Lung (tissue), 12 donors: ENCODE results near the gene RFK. TPM values are rescaled to one million over a fixed set of nuclear protein-coding genes. Genes with fewer than 3 reads are reported as not detected.
A peak's percentile ranks its signal among the peaks of the same experiment; 100 is the strongest.

Experiments
- ATAC-seq: fragments of 200-7000 bp; cut with Tn5 transposase; one replicate; pipeline ENCODE4 v1.9.1; 2020; ENCODE audit warnings: moderate number of reproducible peaks; ENCODE audit not compliant: insufficient read depth, low FRiP score
- DNase-seq, 3 donors: peaks; one replicate each; pipeline ENCODE4 v3.0.0-alpha.2; 2013 to 2017
- H3K27ac ChIP-seq, 2 donors: one replicate each; pipeline ENCODE4 v1.5.1; 2013; ENCODE audit warnings: mild to moderate bottlenecking in 2 of 2, moderate library complexity in 2 of 2, control low read depth in 1 of 2, inconsistent platforms in 1 of 2, low read depth in 1 of 2, low read length in 1 of 2
- H3K27me3 ChIP-seq, 3 donors: one replicate each; pipeline ENCODE4 v1.5.1; 2013; ENCODE audit warnings: low read length in 2 of 3; ENCODE audit not compliant: control insufficient read depth in 3 of 3, insufficient read depth in 3 of 3
- H3K36me3 ChIP-seq, 4 donors: one replicate each; pipeline ENCODE4 v1.5.1; 2013; ENCODE audit warnings: low read length in 4 of 4, mild to moderate bottlenecking in 1 of 4, moderate library complexity in 1 of 4; ENCODE audit not compliant: control insufficient read depth in 4 of 4, insufficient read depth in 4 of 4
- H3K4me1 ChIP-seq, 5 donors: one replicate each; pipeline ENCODE4 v1.5.1; 2013; ENCODE audit warnings: low read length in 5 of 5, mild to moderate bottlenecking in 2 of 5, moderate library complexity in 1 of 5; ENCODE audit not compliant: control insufficient read depth in 5 of 5, insufficient read depth in 5 of 5
- H3K4me3 ChIP-seq: one replicate; pipeline ENCODE4 v1.5.1; 2013; ENCODE audit warnings: mild to moderate bottlenecking, control low read depth, moderate library complexity
- H3K9ac ChIP-seq, 2 donors: one replicate each; pipeline ENCODE4 v1.5.1; 2013; ENCODE audit warnings: low read length in 2 of 2, control low read depth in 1 of 2; ENCODE audit not compliant: insufficient read depth in 1 of 2
- H3K9me3 ChIP-seq, 4 donors: one replicate each; pipeline ENCODE4 v1.5.1; 2013; ENCODE audit warnings: low read length in 3 of 4, mild to moderate bottlenecking in 1 of 4, moderate library complexity in 1 of 4; ENCODE audit not compliant: control insufficient read depth in 4 of 4, insufficient read depth in 3 of 4
- WGBS, 2 donors: extraction: QIAGEN DNeasy Blood & Tissue Kit; methylation state at CpG; one replicate each; pipeline ENCODE4 v1.1.7; 2013; 5-methylcytosine and 5-hydroxymethylcytosine counted together
- polyA plus RNA-seq, 2 donors: library from polyadenylated mRNA; stranded (reverse); fragments of 200-250 nt; gene quantifications; one replicate each; pipeline ENCODE4 v1.2.1, GENCODE V29; 2013
- total RNA-seq, 2 donors: library from RNA; depleted of rRNA in 1 of 2; stranded (reverse); fragments of >200 nt in 1 of 2; gene quantifications; one replicate each; pipeline ENCODE4 v1.2.1, GENCODE V29; 2014 to 2021
- TF ChIP-seq, protein P1 (sequence below): IDR thresholded peaks from 2 replicates; pipeline ENCODE4 v1.5.1; 2012; ENCODE audit warnings: mild to moderate bottlenecking; ENCODE audit errors: control extremely low read depth, extremely low read depth
- donor health status: control.
- donor health status: control.
- donor health status: Bipolar disorder and iron deficiency.
- donor health status: healthy.
- donor health status: DM: yes; HTN: yes; CAD: no.

RFK gene
- total and polyA plus RNA-seq, 4 donors, result 9.3 to 17.4 (median 15.5) TPM

GRCh38 chr9:76371901-76372300, 22.3 kb downstream of the RFK start:
- no peaks in the 10 kb centered on the region for H3K36me3 ChIP-seq
- ATAC-seq (no peak), DNase-seq (peak in 2 of 3 donors; percentile 41 to 48)
- H3K4me3 ChIP-seq, result no peak overlapping the region
- no peak overlapping the region for H3K27ac ChIP-seq
- H3K4me1 ChIP-seq, result peaks cover 3 to 47% (median 20%) of the 10 kb centered on the region in 5 donors
- H3K27me3 ChIP-seq, result no peaks in the 10 kb centered on the region
- TF ChIP-seq, protein P1, sequence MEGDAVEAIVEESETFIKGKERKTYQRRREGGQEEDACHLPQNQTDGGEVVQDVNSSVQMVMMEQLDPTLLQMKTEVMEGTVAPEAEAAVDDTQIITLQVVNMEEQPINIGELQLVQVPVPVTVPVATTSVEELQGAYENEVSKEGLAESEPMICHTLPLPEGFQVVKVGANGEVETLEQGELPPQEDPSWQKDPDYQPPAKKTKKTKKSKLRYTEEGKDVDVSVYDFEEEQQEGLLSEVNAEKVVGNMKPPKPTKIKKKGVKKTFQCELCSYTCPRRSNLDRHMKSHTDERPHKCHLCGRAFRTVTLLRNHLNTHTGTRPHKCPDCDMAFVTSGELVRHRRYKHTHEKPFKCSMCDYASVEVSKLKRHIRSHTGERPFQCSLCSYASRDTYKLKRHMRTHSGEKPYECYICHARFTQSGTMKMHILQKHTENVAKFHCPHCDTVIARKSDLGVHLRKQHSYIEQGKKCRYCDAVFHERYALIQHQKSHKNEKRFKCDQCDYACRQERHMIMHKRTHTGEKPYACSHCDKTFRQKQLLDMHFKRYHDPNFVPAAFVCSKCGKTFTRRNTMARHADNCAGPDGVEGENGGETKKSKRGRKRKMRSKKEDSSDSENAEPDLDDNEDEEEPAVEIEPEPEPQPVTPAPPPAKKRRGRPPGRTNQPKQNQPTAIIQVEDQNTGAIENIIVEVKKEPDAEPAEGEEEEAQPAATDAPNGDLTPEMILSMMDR, result no peak
- 66 to 75% methylated on average over 1 of the region's 1 CpG for WGBS, 2 donors
- no peak overlapping the region for H3K9ac ChIP-seq
- H3K9me3 ChIP-seq, result no peaks in the 10 kb centered on the region

DNA sequence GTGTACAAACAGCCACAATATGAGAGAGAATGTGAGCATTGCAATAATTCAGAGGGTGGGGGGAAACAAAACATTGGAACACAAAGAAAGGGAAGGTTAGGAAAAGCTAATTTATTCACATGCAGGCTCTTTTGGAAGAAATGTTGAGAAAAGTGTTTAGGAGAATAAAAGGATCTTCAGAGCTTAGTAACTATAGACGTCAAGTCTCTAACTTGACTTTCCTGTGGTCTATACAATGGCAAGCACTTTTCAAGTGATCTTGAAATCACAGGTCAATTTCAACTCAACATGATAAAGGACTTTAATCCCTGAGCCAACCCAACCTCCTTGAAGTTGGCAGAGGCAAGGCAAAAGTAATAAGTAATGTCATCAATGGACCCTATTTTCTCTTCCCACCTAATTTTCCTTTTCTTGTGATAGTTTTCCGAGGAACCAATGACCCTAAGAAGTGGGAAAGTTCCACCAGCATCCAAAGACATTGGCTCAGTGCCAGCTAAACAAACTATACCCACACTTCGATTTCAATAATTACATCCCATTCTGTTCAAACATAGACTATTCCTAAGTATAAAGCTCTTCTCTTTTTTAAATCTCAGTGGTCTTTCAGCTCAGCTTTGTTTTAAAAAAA, 23.7 kb downstream of the RFK start:
- Histone ChIP-seq H3K9me3 (no peaks in the 10 kb centered on the region), H3K9ac (no peak overlapping the region), H3K27ac (no peak overlapping the region), H3K27me3 (no peaks in the 10 kb centered on the region), H3K36me3 (no peaks in the 10 kb centered on the region), H3K4me3 (no peak overlapping the region), H3K4me1 (peaks cover 3 to 47% (median 20%) of the 10 kb centered on the region in 5 donors)
- TF ChIP-seq, protein P1, result no peak
- peak in 2 of 3 donors; percentile 65 to 74 for DNase-seq
- ATAC-seq, result no peak
- 64 to 83% methylated on average over 3 of the region's 3 CpGs for WGBS, 2 donors

GRCh38 chr9:76369583-76369982, 24.6 kb downstream of the RFK start:
- H3K27ac ChIP-seq, result no peak overlapping the region
- no peaks in the 10 kb centered on the region for H3K36me3 ChIP-seq
- H3K4me1 ChIP-seq, result peaks cover 3 to 43% (median 20%) of the 10 kb centered on the region in 5 donors
- no peaks in the 10 kb centered on the region for H3K9me3 ChIP-seq
- ATAC-seq (no peak), DNase-seq (peak; percentile 74 to 83 (median 82))
- 47 to 48% methylated on average over 4 of the region's 4 CpGs for WGBS, 2 donors
- peak overlapping the region in 1 of 2 donors; percentile 48 for H3K9ac ChIP-seq
- TF ChIP-seq, protein P1, result no peak
- no peak overlapping the region for H3K4me3 ChIP-seq
- H3K27me3 ChIP-seq, result no peaks in the 10 kb centered on the region

DNA sequence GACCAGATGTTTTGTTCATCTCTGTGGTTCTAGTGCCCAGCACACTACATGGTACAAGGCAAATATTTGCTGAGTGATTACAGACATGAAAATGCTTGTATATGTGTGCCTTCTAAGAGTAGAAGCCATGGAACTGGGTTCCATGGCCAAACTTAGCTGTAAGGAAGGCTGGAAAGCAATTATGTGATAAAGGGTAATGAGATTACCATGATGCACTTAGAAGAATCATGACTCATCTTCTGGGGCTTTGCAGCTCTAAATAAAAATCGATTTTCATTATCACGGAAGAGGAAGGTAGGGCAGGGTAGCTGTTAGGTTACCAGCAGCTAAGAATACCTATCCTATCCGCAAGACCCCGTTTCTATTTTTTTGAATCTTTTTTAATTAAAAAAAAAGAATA, 28.0 kb downstream of the RFK start:
- ATAC-seq (no peak), DNase-seq (no peak)
- H3K27me3 ChIP-seq, result no peaks in the 10 kb centered on the region

More for the DNA sequence above, 28.0 kb downstream of the RFK start:
- TF ChIP-seq, protein P1, result no peak
- H3K27ac ChIP-seq, result no peak overlapping the region
- no peak overlapping the region for H3K4me3 ChIP-seq
- peaks cover 1 to 19% (median 9%) of the 10 kb centered on the region in 5 donors for H3K4me1 ChIP-seq
- no peaks in the 10 kb centered on the region for H3K36me3 ChIP-seq
- no peak overlapping the region for H3K9ac ChIP-seq
- H3K9me3 ChIP-seq, result no peaks in the 10 kb centered on the region
- WGBS, 2 donors, result 90 to 94% methylated on average over 4 of the region's 4 CpGs
